Suppressor macrophage treated with lipopolysaccharide for 4 hours (primary cell): Measurements from ENCODE around the gene ARGLU1.
A peak's percentile ranks its signal among the peaks of the same experiment; 100 is the strongest.

Experiments used
- DNase-seq: peaks from one replicate; pipeline ENCODE4 v3.0.0-alpha.2; 2020

The ARGLU1 gene

GRCh38 chr13:106540613-106541012 lies 27.3 kb downstream of the ARGLU1 start:
- no peak for DNase-seq

GRCh38 chr13:106537521-106537920 lies 30.4 kb downstream of the ARGLU1 start:
- no peak for DNase-seq

- peak; percentile 94 for DNase-seq
These were observed 31.5 kb downstream of the ARGLU1 start for GRCh38 chr13:106536244-106537034.

GRCh38 chr13:106535552-106536243 lies 32.2 kb downstream of the ARGLU1 start, which contains the start of gene EFNB2:
EFNB2 (minus strand) TSS chr13:106535662; CDS start chr13:106534964, 698 bp downstream.
- DNase-seq: peak; percentile 95

- no peak for DNase-seq
These were observed 33.0 kb downstream of the ARGLU1 start for GRCh38 chr13:106534639-106535551.

GRCh38 chr13:106533943-106534638 lies 33.8 kb downstream of the ARGLU1 start:
- DNase-seq: peak; percentile 6

- peak; percentile 74 for DNase-seq
These were observed 34.6 kb downstream of the ARGLU1 start for GRCh38 chr13:106533101-106533942.

- no peak for DNase-seq
These were observed 35.6 kb downstream of the ARGLU1 start for GRCh38 chr13:106532111-106532929.

- no peak for DNase-seq
These were observed 36.9 kb downstream of the ARGLU1 start for GRCh38 chr13:106530980-106531481.

GRCh38 chr13:106530171-106530851 lies 37.6 kb downstream of the ARGLU1 start:
- DNase-seq: no peak

GRCh38 chr13:106529415-106530170 lies 38.3 kb downstream of the ARGLU1 start:
- DNase-seq: no peak

GRCh38 chr13:106528718-106529414 lies 39.1 kb downstream of the ARGLU1 start:
- DNase-seq: no peak

- DNase-seq: no peak
These were observed 40.1 kb downstream of the ARGLU1 start for GRCh38 chr13:106527826-106528225.

- DNase-seq: no peak
These were observed 40.5 kb downstream of the ARGLU1 start for GRCh38 chr13:106527445-106527801.

GRCh38 chr13:106526738-106527444 lies 41.0 kb downstream of the ARGLU1 start:
- DNase-seq: no peak

- no peak for DNase-seq
These were observed 42.1 kb downstream of the ARGLU1 start for GRCh38 chr13:106525865-106526264.

GRCh38 chr13:106524108-106524507 lies 43.8 kb downstream of the ARGLU1 start:
- no peak for DNase-seq

- no peak for DNase-seq
These were observed 44.4 kb downstream of the ARGLU1 start for GRCh38 chr13:106523576-106523975.
